ENCODE measurements around the gene ALDH7A1.
"Not testable (repeated sequence)": the region's sequence is repeated elsewhere in the genome, so short reads cannot be mapped to it uniquely, and the experiment has no call there.

ALDH7A1 gene

DNA sequence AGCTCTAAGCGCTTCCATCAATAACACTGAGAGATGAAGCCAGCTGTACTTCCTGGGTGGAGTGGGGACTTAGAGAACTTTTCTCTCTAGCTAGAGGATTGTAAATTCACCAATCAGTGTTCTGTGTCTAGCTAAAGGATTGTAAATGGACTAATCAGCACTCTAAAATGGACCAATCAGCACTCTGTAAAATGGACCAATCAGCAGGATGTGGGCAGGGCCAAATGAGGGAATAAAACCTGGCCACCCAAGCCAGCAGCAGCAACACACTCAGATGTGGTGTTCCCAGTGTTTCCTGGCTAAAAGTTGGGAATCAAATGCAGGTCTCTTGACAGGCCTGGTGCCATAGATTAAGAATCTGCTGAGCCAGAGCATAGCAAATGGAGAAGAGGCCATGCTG is 60.5 kb downstream of the ALDH7A1 start:
- no peak for DNase-seq (ENCODE audit: low spot score)

DNA sequence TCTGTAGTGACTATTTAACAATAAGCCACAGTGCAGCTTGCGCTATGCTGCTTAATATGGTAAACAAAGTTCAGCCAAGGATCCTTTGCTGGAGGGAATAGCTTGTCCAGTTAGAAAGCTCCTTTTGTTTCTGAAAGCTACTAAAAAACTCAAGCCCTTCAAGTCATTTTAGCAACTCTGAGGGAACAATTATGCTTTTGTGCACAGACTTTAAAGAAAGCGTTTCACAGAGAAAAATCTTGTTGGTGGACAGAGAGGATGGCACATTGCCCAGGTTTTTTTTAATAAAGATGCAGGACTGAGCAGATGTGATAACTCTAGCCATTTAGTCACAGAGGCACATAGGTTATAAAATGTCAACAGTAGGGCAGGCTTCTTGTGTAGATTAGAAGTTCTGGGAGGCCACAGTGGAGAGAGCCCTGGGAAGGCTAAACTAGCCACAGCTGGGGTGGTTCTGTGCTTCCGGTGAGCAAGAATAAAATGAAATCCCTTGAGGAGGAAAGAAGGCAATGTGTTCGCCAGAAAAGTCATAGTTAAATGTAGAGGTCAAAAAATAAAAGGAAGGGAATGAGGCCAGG is 63.4 kb downstream of the ALDH7A1 start:
- peak; percentile 82 for DNase-seq (ENCODE audit: low spot score)

DNA sequence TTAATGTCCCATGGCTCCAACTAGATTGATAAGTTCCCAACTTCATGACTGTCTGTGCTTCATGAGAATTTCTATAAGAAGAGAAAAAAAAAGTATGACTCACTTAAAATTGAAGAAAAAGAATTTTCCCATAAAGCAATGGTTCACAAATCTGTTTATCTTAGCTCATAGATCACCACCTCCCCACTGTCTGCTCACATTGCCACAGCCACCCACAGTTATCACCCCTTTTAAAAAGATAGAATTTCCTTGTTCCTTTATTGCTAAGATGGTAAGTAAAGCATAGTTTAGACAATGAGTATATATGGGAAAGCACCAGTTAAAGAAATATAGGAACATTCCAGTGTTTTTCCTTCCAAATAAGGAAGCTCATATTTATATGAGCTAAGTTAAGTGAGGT is 67.1 kb downstream of the ALDH7A1 start:
- no peak for DNase-seq (ENCODE audit: low spot score)

DNA sequence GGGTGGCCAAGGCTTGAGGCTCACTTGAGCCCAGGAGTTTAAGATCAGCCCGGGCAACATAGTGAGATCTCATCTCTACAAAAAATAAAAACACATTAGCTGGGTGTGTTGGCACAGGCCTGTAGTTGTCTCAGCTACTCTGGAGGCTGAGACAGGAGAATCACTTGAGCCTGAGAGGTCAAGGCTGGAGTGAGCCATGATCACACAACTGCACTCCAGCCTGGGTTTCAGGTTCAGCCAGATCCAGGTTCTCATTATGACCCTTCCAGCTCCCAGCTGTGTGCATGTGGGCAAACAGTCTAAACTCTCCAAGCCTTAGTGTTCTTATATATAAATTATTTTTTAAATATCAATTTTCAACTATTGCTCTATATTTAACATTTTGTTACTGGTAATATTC is 67.9 kb downstream of the ALDH7A1 start:
- no peak for DNase-seq (ENCODE audit: low spot score)

DNA sequence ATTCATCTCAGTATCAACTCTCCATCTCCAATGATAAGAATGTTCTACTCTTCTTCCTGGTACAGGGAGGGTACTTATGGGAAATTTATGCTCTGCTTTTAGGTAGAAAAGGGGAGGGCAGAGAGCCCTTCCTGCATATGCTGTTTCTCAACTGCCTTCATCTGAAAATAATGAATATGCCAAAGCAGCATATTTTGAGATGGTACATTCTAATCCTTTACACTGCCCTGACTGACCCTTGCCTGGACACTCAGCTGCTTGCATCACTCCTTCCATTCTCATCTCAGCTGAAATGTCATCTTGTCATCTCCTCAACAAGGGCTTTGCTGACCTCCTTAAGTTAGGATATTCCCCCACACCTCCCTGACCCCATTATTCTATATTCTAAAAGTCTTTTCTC is 68.5 kb downstream of the ALDH7A1 start:
- no peak for DNase-seq (ENCODE audit: low spot score)

DNA sequence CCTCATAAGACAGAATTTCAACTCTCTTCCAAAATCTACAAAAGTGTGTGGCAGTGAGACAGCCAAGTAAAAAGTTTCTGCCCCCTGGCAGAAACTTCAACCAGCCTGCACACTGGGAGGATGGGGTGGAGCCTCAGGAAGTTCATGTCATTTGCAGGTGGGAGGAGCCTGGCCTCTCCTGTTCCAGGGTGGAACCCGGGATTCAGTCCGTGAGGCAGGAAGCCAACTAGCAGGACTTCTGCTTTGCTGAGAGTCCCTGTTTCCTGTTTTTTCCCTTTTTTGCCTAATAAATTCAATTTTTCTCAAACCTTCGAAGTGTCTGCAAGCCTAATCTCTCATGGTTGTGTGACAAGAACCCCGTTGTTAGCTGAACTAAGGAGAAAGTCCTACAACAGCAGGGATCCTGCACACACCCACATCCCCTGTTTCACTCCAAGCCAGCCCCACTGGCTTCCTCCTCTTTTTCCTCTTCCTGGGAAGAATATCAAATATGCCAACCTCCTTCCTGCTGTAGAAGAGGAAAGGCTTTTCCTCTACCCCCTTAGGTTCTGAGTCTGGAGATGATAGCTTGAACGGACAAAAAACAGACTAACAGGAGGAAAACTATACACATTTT is 69.3 kb downstream of the ALDH7A1 start:
- no peak for DNase-seq (ENCODE audit: low spot score)

DNA sequence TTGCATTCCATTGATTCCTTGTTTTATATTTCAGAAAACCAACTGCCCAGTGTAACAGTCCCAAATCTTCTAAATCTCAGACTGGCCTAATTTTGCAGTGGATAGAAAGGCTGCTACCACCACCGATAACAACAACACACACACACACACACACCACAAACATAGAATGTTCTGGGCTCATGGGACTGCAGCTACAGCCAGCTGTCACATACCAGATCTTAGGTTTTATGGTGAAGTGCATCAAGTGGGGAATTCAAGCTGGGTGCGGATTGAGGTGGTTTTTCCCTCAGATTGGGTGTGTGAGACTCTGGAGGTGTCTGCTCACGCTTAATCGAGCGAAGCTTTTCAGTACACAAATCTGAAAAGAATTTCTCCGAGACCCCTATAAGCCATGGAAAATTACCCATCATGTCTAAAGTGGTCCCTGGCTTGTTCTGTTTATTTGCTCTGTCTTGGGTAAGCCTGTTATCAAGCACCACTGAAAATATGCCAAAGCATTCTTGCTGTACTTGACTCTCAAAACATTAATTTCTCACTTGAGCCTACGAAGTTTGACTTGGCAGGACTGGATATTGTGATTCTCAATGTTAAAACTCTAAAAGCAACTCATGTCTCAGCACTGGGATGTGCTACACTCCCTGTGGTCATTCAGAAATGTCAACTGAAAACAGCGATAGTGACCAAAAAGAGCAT is 71.1 kb downstream of the ALDH7A1 start:
- no peak for DNase-seq (ENCODE audit: low spot score)

DNA sequence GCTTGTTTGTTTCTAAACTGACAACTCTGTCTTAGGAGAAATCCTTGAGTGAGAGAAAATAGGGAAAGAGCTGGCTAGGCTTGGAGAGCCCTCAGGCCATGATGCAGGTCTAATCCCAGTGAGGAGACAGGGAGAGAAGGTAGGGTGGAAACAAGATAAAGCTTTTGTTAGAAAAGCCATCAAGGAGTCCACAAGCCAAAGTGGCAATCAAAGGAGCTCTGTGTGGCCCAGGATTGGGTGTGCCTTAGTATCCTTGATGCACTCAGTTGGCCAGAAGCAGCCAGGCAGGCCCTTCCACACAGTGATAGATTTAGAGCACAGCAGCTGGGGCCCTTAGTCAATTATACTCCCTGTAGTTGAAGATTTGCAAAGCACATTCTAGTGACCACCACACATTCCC is 73.9 kb downstream of the ALDH7A1 start:
- DNase-seq (ENCODE audit: low spot score) = no peak

DNA sequence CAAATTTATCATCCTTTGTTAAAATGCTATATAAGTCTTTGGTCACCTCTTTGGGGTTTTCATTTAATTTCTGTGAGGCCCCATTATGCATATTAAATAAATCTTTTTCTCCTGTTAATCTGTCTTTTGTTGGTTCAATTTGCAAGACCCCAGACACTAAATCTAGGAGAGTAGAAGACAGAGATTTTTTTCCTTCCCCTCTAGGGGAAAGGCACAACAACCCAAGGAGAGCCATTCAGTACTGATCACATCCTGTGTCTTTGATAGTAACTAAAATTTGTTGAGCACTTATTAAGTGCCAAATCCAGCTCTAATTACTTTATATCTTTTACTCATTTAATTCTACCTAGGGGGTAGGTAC is 74.4 kb downstream of the ALDH7A1 start:
- DNase-seq (ENCODE audit: low spot score) = no peak

DNA sequence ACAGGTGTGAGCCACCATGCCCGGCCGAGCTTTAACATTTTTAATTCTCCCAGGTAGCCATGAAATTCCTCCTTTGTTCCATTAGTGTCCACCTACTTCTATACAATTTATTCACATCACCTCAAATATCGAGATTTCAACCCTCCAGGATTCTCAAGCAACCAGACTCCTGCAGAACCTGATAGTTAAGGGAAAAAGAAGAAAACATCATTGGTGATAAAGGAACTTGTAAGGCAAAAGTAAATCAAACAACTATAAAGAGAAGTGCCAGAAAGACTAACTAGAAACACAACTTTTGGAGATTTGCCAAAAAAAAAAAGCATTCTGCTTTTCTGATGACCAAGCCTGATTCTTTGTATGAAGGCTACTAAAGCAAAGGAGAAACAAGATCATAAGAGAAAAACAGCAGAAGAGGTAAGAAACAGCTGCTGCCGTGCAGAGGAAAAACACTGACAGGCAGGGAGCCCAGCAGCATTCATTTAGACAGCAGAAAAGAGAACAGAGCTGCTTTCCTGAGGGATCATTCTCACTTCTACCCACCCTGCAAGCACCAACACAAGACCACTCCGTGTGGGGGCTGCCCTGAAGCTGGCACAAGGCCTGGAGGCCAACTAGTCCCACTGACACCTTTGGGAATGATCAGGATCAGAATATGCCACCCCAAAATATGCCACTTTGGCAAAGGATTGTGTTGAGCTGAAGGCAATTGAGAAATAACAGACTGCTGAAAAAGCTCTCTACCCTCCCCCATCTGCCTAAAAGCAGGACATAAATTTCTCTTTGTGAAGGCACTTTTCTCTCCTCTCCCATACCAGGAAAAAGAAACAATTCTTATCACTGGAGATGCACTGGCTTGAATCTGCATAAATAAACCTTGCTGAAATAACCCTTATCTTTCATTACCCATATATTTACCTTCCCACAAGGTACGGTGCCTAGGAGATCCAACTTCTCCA is 75.1 kb downstream of the ALDH7A1 start:
- DNase-seq (ENCODE audit: low spot score) = no peak

DNA sequence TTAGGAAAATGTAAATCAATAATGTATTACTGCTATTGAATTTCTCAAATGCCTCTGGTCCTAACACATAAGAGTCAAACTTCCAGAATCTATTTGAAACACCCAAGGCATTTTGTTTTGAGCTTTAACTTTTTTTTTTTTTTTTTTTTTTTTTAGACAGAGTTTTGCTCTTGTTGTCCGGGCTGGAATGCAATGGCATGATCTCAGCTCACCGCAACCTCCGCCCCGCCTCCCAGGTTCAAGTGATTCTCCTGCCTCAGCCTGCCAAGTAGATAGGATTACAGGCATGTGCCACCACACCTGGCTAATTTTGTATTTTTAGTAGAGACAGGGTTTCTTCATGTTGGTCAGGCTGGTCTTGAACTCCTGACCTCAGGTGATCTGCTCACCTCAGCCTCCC is 75.8 kb downstream of the ALDH7A1 start:
- not testable (repeated sequence) for DNase-seq (ENCODE audit: low spot score)

DNA sequence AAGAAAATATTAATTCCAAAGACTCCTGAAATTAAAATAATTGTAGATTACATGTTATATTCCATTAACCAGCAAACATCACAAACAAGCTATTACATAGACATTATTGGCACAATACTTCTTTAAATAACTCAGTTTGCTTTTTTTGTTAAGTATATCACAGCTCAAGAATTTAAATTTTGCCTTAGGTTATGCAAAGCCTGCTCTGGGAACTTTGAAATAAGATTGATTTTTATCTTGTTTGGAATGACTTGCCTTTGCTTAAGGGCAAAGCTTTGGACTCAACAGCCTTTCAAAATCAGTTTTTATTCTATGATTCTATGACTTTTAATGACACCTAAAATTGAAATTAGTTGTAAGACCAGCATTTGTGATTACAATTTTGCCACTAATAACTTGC is 78.2 kb downstream of the ALDH7A1 start:
- no peak for DNase-seq (ENCODE audit: low spot score)

DNA sequence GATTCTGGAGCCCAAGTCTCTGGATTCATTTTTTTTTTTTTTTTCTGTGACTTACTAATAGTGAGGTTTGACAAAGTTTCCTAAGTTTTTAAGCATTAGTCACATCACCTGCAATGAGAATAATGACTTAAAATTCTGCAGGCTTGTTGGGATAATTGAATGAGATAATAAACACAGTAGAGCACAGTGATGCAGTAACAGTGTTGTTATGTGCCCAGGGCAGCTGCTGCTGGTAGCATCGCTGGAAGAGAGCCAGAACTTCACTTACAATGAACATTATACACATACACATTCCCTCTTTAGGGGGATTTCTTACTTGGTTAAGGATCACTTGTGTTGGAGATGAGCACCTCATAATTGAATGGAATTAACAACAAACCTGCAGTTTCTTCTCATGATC is 78.9 kb downstream of the ALDH7A1 start:
- peak; percentile 51 for DNase-seq (ENCODE audit: low spot score)

DNA sequence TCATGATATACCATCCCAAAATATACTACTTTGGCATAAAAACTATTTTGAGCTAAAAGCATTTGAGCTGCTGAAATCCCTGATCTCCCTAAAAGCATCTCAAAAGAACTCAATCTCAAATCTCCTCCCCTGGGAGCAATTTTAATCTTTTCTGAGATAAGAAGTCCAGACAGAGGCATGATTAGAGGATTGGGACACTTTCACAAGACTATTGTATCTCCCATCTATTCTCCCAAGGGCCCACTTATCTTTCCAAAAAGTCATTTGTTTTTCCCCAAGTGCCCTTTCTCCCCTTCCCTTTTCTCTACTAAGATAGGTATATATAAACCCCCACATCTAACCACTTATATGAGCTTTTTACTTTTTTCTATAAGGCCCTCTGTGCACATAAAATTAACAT is 79.7 kb downstream of the ALDH7A1 start:
- DNase-seq (ENCODE audit: low spot score) = no peak

DNA sequence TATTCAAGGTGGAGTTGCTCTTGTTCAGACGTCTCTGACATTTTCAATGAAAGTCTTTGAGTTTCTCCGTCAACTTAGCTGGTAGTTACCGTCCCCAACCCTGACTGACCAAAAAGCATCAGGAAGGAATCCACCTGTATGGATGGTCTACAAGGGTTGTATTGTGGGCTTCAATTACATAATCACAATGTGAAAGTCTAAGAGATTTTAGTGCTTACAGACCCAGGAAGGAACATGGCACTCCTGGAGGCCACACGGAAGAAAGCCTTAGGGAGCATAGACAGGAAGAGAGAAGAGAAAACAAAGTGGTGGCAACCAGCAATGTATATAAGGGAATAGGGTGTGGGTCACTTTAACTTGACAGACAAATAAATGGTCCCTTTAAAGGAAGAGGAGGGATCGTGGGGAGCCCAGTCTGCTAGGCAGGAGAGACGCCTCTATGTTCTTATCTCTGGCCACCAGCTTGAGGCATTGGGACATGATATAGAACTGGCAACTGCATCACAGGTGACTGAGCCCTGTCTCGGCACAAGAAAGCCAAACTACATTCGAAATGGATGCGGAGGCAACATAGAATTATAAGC is 80.4 kb downstream of the ALDH7A1 start:
- DNase-seq (ENCODE audit: low spot score) = no peak

DNA sequence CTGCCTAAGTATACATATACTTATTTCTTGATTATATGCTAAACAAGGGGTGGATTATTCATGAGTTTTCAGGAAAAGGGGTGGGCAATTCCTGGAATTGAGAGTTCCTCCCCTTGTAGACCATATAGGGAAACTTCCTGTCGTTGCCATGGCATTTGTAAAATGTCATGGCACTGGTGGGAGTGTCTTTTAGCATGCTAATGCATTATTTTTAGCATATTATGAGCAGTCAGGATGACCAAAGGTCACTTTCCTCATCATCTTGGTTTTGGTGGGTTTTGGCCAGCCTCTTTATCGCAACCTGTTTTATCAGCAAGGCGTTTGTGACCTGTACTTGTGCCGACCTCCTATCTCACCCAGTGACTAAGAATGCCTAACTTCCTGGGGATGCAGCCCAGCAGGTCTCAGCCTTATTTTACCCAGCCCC is 80.9 kb downstream of the ALDH7A1 start:
- no peak for DNase-seq (ENCODE audit: low spot score)

DNA sequence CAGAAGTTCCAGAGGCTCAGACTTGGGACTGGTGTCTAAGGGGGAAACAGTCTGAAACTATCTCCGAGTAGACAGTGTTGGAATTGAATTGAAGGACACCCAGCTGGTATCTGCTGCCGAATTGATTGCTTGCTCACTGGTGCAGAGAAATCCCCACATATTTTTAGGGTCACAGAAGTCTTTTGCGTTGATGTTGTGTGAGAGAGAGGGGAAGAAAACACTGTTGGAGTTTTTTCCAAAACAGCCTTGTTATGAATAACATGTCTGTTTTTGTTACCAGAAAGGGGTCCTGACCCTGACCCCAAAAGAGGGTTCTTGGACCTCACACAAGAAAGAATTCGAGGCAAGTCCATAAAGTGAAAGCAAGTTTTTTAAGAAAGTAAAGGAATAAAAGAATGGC is 81.3 kb downstream of the ALDH7A1 start:
- no peak for DNase-seq (ENCODE audit: low spot score)

DNA sequence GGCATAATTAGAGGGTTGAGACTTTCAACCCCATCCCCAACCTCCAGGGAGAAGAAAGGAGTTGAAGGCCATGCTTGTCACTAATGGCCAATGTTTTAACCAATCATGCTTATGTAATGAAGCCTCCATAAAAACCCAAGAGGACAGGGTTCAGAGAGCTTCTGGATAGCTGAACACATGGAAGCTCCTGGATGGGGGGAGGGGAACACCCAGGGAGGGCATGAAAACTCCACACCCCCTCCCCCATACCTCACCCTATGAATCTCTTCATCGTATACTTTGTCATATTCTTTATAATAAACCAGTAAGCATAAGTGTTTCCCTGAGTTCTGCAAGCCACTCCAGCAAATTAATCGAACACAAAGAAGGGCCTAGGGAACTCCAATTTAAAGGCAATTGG is 81.7 kb downstream of the ALDH7A1 start:
- no peak for DNase-seq (ENCODE audit: low spot score)

DNA sequence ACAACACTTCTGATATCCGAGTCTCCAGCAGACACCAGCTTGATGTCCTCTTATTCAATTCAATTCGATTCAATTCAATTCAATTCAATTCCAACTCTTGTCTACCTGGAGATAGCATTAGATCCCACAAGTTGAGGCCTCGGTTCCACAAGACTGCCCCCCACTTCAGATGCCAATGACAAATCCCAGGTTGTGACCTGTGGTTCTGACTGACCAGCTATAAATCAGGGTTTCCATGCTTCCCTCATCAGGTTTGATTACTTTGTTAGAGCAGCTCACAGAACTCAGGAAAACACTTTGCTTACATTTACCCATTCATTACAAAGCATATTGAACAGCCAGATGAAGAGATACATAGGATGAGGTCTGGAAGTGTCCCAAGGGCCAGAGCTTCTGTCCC is 82.6 kb downstream of the ALDH7A1 start:
- no peak for DNase-seq (ENCODE audit: low spot score)

DNA sequence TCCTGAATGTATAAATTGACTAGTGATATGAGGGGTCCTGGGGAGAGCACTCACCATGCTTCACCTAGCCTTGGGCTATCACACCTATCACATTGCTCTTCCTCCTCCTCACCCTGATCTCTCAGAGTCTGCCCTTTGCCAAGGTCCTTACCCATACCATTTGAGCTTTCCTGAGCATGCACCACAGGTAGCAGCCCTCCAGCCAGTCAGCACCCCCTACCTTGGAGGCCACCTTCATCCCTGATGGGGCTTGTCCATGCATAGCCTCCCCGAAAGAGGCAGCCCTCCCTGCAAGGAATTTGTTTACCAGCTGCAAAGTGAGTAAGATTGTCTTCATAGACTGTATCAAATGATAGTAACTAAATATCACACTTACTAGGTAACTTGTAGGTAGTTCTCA is 83.1 kb downstream of the ALDH7A1 start:
- DNase-seq (ENCODE audit: low spot score) = no peak

DNA sequence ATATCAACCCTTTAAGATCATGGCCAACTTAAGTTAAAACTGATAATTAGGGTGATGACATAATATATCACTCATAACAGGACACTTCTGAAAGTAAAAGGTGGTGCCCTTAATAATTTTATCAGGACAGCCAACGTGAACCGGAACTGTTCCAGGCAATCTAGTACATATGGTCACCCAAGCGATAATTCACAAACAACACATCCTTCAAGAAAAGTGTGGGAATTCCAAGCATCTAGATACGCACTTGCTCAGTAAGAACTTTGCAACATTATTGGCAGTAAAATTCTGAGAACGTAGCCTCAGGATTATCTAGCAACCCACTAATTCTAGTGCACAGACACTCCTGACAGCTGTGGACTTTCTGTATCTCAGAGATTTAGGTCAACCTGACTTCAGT is 85.7 kb downstream of the ALDH7A1 start:
- DNase-seq (ENCODE audit: low spot score) = no peak

DNA sequence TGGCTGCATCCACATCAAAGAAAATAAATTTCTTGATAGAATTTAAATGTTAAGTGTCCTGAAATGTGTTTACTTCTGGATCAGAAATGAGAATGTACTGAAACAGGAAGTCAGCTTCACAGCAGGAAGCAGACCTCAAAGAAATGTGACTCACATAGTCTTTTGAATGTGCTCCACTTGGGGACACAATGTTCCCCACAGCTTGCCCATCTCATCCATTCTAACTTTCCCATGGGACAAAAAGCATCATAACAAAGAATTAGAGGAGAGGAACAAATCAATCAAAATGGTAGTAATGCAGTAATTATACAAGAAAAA is 86.1 kb downstream of the ALDH7A1 start:
- DNase-seq (ENCODE audit: low spot score) = no peak
